GM15510 (cell line): ENCODE data around the gene BEGAIN.

Experiments used
- POLR2A ChIP-seq: IDR thresholded peaks from 3 replicates; pipeline ENCODE4 v1.6.1; 2011; ENCODE audit warnings: borderline replicate concordance; ENCODE audit not compliant: insufficient read length; ENCODE audit errors: extremely low read depth

The BEGAIN gene

DNA sequence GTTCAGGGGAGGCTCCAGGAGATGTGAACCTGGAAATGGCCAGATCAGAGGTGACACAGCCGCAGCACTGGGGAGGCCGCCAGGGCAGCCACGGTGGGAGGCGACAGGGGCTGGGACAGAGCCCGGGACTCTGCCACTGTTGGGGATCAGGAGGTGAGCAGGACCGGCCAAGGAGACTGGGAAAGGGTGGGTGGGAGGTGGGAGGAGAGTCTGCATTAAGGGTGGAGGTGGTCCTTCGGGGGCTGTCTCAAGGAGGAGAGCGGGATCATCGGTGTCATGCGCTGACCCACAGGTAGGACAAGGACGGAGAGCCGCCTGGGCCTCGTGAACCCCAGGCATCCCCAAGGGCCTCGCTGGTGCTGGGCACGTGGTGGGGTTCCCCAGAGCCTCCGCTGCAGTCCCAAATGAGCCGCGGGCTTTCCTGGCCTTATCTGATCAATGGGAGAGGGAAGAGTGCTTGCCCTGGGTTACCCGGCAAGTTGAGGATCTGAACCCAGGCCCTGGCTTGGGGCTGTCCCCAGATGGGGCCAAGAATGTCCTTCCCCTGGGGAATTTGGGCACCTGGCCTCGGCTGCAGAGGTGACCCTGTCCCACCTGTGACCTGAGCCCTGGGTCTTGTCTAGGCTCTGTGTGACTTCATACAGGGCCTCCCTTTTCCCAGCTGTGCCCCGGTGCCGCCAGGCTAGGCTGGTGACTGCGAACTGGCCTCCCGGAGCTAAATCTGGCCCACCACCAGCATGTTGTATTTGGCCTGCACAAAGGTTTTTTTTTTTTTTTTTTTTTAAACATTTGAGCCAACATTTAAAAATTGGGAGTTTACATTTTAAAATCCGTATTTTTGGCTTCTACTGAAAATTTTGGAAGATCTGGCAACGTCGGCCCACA, 13.2 kb downstream of the BEGAIN start:
- no peak for TF ChIP-seq POLR2A

DNA sequence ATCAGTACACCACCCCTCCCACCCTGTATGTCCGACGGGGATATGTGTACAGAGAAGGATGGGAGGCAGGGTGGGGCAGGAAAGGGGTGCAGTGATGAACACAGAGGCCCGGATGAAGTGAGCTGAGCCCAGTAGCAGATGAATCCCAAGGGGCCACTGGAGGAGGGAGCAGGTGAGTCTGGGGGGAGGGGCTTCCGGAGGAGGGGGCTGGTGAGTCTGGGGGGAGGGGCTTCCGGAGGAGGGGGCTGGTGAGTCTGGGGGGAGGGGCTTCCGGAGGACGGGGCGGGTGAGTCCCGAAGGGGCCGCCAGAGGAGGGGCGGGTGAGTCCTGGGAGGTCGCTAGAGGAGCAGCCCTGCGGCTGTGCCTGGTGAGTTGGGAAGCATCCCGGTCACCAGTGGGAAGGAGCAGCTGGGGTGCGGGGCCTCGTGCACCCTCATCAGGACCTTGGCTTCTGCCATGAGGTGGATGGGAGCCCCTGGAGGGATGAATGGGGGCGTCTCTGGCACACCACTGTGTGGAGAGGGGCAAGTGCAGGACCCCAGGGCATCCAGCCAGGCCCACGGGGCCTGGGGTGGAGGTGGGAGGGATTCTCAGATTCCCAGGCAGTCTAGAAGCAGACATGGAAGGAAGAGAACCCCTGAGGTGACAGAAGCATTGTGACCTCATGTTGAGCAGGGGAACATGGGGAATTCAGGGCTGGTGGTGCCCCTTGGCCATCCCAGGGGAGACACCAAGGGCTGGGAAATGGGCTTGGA, 14.0 kb downstream of the BEGAIN start:
- TF ChIP-seq POLR2A, result no peak

DNA sequence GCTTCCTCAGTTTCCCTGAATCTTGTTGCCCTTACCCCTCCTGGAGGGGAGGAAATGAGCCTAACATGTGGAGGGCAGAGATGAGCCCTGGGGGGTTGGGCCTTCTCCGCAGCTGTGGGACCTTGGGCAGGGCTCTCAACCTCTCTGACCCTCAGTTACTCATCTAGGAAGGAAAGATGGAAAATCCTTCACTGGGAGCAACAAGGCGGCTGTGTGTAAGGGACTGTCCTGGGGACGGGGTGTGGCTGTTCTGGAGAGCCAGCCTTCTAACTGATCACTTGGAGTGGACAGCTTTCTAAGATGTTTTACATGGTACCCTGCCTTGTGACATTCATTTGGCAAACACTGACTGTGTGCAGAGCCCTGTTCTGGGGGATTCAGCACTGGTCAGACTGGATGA, 14.7 kb downstream of the BEGAIN start:
- no peak for TF ChIP-seq POLR2A

DNA sequence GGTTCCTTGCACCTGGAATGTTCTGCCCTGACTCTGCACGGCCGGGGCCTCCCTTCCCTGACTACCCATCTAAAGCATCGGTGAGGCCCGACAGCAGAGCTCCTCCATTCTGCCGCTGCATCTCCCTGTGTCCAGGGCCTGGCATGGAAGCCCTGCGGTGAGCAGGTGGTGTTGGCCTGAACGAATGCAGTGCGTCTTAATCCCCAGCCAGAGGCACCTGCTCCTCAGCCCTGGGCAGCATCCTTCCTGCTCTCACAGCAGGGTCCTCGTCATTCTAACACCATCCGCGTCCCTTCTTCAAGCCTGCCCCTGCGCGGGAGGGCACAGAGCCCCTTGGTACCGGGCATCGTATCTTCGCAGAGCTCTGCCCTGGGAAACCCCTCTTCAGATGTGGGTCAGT, 15.4 kb downstream of the BEGAIN start:
- TF ChIP-seq POLR2A, result no peak

DNA sequence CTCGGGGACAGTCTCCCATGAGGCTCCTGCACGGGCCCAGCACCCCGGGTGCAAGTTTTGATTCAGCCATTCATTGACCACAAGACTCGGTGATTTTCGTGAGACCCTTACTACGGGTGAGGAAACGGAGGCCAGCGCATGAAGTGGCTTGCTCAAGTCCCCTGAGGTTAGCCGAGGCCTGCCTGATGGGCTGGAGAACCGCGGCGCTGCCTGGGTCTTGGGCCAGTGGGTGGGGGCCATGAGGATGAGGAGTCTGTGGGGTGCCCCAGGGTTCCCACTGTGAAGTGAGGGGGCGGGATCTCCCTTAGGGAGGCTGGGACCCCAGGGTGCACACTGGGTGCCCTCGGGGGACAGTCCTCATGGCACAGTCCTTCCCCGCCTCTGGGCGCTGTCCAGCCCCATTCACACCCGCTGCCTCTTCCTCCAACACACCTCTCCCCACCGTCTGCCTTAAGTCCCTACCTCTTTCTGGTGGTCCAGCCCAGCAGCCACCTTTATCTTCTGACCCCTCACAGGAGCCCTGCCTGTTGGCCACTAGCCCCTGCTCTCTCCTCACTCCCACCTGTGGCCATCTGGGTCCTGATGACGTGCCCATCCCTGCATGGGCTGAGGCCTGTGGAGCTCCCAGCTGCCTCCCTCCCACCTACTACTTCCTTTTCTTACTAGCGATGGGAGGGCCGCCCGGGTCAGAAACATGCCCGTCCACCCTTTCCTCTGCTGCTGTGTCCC, 16.3 kb downstream of the BEGAIN start:
- no peak for TF ChIP-seq POLR2A

DNA sequence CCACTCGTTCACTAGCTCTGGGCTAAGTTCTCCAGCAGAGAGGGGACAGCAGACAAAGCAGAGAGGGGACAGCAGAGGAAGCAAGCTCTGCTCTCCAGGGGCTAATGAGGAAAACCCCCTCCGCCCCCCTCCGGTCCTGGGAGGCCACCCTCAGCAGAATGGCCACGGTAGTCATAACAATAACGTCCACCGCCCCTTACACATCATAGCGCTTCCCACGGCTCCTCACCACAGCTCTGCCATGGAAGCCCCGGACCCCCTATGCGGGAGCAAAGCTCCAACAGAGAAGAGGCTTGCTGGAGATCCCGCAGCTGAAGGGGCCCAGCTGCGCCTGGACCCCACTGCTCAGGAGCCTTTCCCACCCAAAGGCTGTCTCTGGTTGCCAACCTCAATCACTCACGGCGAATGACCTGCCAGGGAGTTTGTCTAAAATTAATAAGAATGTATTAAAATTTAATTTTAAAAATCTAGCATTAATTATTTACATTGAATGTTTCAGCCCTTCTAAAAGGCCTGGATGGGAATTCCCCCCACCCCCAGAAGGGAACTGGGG, 17.4 kb downstream of the BEGAIN start:
- no peak for TF ChIP-seq POLR2A

DNA sequence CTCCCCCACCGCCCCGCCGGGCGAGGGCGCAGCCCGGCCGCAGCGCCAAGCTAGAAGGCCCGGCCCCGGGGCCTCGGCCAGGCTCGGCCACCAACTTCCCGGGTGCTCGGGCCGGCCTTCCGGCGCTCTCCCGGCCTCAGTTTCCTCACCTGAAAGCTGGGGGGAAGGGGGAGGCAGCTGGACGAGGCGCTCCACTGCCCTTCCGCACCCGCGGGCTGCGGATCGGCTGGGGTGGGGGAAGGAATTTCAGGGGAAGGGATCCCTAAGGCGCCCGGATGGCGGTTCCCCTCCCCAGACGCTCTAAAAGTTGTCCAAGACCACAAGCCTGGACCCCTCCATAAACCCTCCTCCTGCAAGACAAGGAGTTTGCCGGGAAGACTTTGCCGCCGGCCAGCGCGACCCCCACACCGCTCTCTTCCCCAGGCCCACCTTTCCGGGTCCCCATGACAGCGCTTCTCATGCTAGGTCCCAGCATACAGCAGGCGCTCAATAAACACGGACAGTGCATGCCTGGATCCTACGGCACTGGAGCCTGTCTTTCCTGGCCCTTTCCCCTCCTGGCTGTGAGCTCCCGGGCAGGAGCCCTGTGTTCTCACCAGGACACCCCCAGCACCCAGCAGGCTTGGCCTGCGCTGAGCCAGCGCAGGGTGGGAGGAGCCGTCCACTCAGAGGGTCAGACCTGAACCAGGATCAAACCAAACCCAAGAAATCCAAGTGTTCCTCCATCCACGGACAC, 18.1 kb downstream of the BEGAIN start:
- no peak for TF ChIP-seq POLR2A

DNA sequence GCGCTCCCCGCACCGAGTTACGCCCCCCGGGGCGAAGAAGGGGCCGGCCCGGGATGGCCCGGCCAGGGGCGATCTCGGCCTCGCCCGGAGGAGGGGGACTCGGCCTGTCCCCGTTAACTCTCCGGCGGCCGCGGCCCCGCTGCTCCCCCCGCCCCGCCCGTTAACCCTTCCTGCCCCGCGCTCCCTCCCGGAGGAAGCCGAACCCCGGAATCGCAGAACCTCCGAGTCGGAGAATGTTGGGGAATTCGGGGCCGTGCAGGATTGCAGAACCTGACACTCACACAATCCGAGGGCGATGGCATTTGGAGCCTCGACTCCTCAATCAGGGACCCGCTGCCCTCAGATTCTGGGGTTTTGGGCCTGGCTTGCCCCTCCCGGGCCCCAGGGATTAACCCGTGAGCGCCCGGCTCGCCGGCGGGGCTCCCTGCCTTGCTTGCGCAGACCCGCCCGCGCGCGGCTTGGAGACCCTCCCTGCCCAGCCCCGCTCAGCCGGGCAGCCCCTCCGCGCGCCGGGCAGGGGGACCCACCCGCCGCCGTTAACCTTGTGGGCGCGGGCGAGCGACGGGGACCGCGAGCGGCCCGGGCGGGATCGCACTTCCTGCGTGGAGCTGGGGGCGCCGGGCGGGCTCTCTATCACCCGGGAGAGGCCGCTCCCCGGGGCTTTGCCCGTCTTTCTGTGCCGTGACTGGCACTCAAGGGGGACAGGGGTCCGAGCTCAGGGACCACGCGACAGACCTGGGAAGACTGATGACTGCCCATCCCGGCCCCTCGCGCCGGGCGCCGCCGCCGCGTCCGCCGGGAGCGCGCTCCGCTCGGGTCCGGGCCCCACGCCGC, 18.8 kb downstream of the BEGAIN start:
- TF ChIP-seq POLR2A, result no peak

DNA sequence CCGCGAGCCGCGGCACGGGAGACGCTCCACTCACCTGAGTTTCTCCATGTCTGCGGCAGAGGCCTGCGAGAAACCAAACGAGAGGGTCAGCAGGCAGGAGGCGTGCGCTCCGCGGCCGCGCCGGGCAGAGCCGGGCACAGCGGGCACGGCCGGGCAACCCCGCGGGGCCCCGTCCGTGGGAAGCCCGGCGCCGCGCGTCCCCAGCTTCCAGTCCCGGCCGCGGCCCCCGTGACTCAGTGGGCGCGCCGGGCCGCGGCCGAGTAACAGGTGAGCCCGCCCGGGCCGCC, 19.4 kb downstream of the BEGAIN start:
- no peak for TF ChIP-seq POLR2A

DNA sequence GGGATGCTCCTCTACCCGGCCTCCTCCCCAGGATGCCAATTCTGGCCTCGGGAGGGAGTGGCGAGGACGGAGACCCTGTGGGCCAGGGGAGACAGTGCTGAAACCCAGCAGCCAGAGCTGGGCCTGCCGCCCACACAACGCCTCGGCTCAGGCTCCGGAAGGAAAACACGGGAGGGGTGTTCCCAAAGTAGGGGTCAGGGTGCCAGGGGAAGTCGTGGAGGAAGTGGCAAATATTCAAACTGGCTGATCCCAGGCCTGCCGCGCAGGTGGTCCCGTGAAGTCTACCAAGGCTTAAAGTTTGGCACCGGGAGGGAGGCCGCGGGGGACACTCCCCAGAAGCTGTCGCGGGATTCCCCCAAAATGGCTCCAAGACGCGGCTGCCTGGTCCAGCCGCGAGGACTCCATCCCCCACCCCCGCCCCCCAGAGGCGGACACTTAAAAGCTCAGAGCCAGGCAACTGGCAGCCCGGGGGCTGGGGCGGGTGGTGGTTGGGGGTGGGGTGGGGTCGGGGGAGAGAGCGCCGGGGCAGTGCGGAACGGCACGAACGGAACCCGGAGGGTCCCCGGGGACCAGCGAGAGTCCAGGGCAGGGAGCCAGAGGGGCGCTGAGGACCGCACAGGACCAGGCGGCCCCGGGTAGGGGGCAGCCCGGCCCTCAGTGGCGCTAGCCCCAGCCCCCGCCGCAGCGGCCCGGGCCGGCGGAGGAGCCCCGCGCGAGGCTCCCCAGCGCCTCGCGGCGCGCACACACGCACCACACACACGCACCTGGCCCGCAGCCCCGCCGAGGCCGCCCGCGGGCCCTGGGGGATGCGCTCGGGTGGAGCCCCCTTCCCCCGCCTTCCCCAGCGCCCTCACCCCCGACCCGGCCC, 20.0 kb downstream of the BEGAIN start:
- no peak for TF ChIP-seq POLR2A

DNA sequence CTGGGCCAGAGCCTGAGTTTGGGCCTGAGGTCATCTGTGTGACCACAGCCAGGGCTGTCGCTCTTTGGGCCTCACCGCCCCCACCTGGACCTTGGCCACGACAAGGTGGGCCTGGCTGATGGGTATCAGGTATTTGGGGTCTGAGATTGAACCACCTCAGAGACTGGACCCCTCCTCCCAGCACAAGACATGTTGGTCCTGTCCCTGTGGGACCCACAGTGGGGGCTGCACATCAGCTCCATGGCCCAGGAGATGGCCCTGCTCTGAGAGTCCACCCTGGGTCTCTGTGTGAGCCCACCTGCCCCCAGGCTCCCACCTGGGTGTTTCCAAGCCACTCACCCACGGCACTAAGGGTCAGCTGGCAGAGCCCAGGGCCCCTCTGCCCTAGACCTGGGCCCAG, 20.6 kb downstream of the BEGAIN start:
- no peak for TF ChIP-seq POLR2A

DNA sequence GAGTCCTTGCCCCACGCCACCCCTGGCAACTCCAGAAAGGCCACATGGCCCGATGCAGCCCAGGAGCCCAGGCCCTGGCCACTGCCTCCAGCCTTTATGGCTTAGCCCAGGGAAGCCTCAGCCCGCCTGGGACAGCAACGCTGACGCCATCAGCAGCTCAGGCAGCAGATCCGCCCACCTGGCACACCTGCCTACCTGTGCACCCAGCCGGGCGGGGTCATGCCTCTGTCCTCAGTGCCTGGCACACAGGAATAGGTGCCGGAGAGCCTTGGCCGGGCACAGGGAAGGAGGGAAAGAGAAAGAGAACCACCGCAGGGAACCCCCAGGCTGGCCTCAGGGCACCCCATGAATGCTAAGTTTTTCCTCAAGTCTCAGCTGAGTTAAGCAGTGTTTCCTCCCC, 21.1 kb downstream of the BEGAIN start:
- no peak for TF ChIP-seq POLR2A

DNA sequence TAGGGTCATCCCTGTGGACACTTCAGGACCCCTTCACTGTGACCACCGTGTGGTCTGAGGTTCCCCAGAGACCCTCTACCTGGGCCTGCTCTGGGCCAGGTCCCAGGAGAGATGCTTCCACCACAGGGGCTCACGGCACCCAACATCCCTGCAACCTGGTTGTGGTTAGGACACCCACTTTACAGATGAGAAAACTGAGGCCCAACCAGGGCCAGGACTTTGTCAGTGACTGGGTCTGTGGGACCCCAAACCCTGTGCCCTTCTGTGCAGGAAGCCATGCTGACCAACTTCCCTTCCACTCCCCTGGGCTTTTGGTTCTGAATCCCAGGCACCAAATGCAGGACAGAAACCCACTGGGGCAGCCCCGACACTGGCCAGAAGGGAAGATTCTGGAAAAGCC, 21.6 kb downstream of the BEGAIN start:
- TF ChIP-seq POLR2A, result no peak
